Amygdala (tissue), 56 donors: ENCODE data around the gene S100A4.
"Not testable (repeated sequence)": the region's sequence is repeated elsewhere in the genome, so short reads cannot be mapped to it uniquely, and the experiment has no call there.

Source experiments
- DNase-seq, 56 donors: peaks; one replicate each; lab custom pipeline; 2025; lab: John Stamatoyannopoulos, UW

Gene S100A4

GRCh38 chr1:153568367-153569099, 22.9 kb upstream of the S100A4 start:
- peak in 52 of 56 donors; percentile 22 to 88 (median 65) for DNase-seq

DNA sequence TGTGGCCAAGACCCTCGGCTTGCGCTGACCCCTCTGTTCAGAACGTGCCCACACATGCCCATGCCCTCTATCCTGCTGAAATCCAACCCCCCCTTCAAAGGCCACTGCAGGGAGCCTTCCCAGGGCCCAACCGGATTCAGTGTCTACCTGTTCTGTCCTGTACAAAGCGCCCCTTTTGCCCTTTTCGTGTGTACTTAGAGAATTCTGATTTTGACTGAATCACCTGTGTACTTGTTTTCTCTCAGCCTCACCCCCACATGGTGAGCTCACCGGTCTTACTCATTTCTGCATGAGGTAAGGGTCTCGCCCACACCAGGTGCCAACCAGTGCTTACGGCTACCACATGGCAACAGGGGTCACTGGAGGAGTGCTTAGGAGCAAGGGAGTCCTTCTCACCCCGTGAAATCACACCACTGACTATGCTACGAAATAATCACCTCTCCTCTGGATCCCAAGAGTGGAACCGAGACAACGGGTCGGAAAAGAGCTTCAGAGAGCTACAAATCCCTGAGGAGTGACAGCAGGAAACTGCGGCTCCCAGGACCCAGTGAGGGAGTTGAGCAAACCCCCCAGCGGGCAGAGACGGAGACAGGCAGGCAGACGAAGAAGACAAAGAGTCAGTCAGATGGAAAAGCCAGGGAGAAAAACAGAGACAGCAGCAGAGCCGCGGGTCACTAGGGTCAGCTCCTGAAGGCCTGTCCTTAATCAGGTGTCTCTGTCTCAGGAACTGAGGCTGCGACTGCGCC, 22.2 kb upstream of the S100A4 start:
- peak in 1 of 56 donors; percentile 25 for DNase-seq

DNA sequence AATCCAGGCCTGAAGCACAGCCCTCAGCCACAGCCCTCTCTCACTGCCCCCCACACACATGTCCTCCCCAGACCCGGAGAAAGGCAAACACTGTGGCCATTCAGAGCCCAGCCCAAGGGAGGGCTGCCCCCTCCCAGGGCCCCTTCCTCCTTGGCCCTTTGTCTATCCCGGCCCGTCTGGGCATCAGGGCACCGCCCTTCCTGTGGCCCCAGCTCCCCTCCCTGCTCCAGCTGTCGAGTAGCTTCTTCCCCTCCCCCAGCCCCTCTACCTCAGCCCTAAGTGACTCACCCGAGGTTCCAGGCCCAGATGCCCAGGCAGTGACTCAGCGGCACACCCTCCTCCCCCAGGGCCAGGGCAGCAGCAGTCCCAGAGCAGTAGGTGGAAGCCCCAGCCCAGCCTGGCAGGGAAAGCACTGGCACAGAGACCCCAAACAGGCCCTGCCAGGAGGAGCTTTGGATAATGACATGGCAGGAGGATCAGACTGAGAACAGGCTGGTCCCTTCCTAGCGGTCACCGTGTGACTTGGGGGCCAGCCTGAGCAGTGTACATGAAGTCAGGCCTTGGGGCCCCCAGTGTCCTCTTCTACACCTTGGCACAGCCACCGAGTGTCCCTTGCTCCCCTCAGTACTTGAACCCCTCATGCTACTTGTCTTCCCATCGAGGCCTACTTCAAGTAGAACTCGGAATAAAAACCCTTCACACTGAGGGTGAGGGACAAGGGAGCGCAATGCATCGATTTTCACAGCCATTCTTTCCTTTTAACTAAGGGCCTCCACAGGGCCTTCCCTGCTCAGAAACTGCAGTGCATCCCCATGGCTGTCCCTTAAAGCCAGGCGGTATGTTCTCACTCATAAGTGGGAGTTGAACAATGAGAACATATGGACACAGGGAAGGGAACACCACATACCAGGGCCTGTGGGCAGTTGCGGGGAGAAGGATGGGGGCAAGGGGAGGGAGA, 21.1 kb upstream of the S100A4 start:
- DNase-seq = peak in 34 of 56 donors; percentile 11 to 83 (median 38)

- peak in 1 of 56 donors; percentile 11 for DNase-seq
Observed at GRCh38 chr1:153565529-153566374, 20.1 kb upstream of the S100A4 start, which contains the start of gene S100A2. Gene S100A2, minus strand, starts transcription at chr1:153565844. Its CDS starts 1,967 bp downstream, at chr1:153563877.

- no peak for DNase-seq
Observed at GRCh38 chr1:153563991-153564390, 18.4 kb upstream of the S100A4 start.

DNA sequence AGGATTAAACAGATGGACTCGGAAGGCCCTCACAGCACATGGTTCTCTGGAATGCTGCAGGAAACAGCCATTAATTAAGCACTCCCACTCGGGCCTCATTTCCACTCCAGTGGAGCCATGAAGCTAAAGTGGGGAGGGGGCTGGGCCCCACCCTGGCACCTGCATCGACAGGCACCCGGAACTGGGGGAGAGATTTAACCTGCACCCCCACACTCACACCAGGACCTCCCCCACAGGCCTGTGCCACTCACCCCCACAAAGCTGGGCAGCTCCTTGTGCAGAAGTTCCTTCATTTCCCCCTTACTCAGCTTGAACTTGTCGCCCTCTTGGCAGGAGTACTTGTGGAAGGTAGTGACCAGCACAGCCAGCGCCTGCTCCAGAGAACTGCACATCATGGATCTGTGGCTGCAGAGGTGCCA, 17.9 kb upstream of the S100A4 start:
- no peak for DNase-seq

DNA sequence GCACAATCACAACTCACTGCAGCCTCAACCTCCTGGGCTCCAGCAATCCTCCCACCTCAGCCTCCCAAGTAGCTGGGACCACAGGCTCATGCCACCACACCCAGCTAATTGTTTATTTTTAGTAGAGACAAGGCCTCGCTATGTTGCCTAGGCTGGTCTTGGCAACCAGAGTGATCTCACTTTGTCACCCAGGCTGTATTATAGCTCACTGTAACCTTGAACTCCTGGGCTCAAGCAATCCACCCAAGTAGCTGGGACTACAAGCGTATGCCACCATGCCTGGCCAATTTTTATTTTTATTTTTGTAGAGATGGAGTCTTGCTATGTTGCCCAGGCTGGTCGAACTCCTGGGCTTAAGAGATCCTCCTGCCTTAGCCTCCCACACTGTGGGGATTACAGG, 16.4 kb upstream of the S100A4 start:
- not testable (repeated sequence) for DNase-seq

- no peak for DNase-seq
Observed at GRCh38 chr1:153561466-153561985, 15.9 kb upstream of the S100A4 start.

DNA sequence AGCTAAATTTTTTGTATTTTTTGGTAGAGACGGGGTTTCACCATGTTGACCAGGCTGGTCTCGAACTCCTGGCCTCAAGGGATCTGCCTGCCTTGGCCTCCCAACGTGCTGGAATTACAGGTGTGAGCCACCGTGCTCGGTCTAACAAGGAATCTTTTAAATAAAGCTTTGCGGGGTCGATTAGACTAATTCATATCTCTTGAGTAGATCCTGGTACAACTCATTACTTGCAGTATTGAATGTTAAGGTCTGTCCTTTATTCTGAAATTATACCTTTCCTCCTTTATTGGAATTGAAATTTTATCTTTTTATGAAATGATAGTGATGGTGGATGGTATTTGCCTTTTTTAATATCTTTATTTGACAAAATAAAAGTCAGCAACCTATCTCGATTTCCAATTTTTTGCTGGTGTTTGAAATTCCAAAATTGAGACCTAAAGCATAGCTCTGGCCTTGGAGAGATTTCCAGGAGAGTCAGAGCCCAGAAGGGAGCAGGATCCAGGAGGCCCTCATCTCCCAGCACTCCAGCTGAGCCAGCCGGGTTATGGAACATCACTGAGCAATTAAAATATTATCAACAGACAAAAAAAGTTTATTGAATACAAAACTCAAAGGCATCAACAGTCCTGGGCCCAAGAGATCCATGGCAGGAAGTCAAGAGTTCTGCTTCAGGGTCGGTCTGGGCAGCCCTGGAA, 15.3 kb upstream of the S100A4 start:
- no peak for DNase-seq

DNA sequence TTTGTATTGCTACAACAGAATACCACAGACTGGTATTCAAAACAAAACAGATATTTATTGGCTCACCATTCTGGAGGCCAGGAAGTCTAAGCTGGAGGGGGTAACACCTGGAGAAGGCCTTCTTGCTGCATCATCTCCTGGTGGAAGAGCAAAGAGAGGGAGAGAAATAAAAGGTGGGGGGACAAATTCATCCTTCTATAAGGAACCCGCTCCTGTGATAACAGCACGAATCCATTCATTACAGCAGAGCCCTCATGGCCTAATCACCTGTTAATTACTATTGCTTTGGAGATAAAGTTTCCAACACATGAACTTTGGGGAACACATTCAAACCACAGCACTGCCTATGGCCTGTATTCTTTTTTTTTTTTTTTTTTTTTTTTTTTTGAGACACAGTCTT, 14.6 kb upstream of the S100A4 start:
- DNase-seq = no peak

DNA sequence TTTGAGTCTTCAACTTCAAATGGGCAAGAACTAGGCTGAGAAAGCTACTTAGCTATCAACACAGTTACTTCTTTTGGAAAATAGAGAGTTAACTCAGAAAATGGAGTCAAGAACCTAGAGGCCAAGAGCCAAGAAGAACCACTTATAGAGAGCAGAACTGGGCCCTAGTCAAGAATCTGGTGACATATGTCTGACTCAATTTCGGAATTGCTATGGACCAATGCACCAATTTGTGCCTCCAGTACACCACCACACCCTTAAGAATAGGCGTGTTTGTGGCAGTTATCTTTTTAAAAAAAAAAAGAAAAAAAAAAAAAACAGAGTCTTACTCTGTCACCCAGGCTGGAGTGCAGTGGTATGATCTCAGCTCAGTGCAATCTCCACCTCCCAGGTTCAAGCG, 12.3 kb upstream of the S100A4 start:
- DNase-seq = no peak

DNA sequence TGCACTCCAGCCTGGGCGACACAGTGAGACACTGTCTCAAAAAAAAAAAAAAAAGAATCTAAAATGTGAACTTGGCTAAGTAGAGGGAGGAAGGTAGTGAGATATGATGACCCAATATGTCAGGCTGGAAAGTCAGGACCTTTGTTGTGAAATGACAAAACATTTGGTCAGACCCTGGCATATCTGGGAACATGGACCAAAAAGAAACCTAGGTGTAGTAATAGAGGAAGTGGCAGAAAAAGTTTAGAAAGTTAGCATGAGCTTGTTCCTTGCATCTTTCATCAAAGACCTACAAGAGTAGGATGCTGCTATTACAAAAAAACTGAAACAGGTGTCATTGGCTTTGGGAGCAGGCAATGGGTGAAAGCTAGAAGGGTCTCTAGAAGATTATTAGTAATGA, 10.7 kb upstream of the S100A4 start:
- DNase-seq = no peak

- peak in 2 of 56 donors; percentile 4 to 16 for DNase-seq
Observed at GRCh38 chr1:153553830-153554541, 8.4 kb upstream of the S100A4 start.

DNA sequence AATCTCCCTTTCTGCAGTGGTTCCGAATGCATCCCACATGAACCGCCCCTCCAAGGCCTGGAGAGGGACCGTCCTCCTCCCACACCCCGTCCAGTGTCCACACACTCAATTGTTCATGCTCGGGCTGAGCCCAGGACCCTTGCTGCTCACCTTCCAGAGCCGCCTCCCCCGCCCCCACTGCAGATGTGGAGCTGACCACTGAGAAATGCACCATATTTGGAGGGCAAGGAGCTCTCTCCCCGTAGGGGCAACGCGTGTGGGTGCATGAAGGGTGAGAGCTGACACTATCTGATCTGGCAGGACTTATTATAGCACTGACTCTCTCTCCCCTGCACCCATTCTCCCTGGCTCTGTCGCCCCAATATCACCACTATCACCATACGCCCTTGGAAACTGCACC, 7.5 kb upstream of the S100A4 start:
- DNase-seq = no peak

GRCh38 chr1:153552335-153552734, 6.7 kb upstream of the S100A4 start:
- DNase-seq = no peak

- no peak for DNase-seq
Observed at GRCh38 chr1:153550827-153551500, 5.4 kb upstream of the S100A4 start.

GRCh38 chr1:153550398-153550758, 4.8 kb upstream of the S100A4 start:
- no peak for DNase-seq
